ENCODE data around the gene MED26.

Gene MED26

DNA sequence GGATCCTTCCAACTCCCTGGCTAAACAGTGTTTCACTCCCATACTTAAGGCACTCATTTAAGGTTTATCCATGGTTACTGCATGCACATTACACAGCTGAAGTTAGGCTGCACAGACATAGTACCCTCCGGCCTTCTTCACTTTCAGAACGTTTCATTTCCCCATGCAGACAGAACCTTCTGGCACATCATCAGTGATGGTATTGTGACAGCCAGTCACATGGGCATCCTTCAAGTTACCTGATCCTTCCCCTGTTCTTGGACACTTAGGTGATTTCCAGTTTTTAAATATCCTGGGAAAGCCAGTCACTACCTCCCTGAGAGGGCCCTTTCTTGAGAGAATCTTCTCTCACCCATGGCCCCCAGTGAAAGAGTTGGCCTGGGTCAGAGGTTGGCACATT lies 22.8 kb upstream of the MED26 start:
- no peak for DNase-seq

DNA sequence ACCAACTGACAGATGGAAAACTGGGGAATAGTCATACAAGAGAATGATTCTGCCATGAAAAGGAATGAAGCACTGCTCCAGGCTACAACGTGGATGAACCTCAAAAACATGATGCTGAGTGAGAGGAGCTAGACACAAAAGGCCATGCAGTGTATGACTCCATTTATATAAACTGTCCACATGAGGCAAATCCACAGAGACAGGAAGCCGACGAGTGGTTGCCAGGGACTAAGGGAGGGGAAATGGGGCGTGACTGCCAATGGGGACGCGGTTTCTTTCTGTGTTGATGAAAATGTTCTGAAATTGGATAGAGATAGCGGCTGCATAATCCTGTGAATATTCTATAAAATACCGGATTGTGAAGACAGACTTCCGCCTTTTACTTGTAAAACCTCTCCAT lies 21.7 kb upstream of the MED26 start:
- DNase-seq: peak; percentile 59

DNA sequence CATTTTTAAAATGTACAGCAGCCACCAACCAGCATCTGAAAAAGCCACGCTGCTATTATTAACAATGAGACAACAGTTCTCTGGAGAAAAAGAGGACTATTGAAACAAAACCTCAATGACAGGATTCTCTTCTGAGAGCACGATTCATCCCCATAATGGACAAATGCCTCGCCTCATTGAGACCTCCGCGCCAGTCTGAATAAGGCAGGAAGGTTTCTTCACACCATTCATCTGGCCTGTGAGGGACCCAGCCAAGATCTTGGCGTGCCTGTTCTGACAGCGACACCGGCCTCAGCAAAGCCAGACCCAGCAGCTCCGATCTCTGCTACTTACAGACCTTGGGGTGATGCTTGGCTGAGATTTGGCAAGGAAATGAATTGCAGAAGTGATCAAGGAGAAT lies 17.1 kb upstream of the MED26 start:
- no peak for DNase-seq

DNA sequence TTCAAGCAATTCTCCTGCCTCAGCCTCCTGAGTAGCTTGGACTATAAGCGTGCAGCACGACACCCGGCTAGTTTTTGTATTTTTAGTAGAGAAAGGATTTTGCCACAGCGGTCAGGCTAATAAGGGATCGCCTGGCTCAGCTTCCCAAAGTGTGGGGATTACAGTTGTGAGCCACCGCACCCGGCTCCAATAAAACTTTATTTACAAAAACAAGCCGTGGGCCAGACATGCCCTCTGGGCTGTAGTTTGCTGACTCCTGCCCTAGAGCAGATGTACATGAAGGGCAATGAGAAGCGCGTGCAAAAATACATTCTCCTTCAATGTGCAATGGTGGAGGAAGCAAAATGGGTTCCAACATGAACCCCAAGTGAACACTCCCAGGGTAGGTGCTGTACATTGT lies 13.7 kb upstream of the MED26 start:
- DNase-seq: no peak

DNA sequence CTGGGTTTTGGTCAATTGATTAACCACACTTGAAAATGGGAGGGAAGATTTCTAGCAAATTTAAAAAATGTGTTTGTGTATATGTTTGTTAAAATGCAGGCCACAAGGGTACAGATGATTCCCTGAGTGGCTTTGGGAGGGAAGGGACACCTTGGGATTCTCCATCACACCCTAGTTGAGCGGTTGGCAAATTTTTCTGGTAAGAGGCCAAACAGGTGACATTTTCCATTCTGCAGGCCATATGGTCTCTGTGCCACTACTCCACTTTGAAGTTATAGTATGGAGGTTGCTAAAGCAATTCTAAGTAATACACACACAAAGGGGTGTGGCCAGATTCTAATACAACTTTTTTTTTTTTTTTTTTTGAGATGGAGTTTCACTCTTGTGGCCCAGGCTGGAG lies 12.9 kb upstream of the MED26 start:
- no peak for DNase-seq

DNA sequence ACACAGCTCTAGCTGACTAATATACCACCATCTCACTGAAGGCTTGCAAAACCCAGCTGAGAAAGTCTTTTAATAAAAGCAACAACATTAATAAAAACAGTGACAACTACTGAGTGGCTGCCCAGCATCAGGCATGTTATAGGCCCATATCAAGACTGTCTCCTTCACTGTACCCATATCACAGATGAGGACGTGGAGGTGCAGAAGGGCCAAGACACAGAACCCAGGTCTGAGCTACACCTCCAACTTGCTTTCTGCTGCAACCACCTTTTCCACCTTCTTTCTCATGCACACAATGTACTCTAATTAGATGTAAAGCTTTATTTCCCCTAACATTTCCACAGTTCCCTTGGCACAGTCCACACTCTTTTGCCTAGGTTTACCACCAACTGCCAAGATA lies 10.7 kb upstream of the MED26 start:
- DNase-seq: no peak

DNA sequence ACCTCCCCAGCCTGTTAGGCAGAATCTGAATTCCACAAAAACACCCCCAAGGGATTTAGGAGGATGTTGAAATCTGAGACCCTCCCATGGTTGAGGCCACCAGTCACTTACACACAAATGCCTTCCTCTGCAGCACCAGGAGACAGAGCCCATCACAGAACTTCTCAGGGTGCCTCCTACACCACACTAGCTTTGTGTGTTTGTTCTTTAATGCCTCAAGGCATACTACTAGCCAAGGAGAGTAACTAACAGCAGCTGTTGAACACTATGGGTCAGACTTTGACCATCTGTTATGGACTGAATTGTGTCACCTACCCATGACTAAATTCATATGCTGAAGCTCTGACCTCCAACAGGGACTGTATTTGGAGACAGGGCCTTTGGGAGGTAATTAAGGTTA lies 9.5 kb upstream of the MED26 start:
- DNase-seq: no peak

DNA sequence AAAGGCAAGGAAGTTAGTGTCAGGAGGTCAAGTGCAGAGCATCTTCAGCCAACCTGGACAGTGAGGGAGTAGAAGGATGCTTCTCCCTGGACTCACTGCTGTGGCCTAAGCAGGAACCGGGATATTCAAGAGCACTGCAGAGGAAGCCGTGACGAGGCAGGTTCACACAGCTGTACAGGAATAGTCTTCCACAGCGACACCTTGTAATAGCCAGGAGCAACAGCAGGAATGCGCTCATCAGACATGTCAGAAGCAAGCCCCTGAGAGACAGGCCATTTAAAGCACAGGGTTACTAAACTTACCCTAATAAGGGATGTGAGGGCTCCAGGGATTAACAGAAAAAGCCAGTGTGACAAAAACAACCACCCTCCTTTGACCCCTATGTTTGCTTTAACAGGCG lies 3.5 kb upstream of the MED26 start:
- DNase-seq: no peak

DNA sequence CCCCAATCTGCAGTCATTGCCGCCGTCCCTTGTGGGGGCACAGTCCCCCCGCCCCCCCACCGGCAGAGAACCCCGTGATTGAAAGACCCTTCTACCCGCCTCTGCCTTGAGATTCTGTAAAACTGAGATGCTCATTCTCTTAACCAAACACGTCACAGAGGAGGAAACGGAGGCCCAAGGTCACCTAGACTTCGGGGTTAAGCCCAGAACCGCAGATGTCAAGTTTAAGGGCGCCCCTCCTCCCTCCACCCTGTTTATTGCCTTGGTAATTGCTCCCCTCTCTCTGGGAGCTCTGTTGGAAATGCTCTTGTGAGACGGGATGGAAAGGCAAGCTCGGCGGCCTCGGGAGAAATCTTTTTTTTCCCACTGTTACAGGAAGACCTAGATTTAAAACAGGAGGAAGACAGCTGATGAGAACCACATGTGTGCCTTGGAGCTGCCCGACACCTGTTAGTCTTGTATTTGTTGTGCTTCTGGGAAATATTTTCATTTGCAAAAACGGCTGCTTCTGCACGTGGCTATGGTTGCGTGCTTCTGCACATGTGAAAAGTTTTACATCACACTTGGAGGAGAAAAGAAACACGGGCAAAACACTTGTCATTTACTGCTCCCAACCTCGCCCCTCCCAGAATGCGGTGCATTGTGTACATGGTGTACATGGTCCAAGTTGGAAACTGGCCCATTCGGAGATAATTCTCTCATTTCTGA lies 1.1 kb upstream of the MED26 start:
- DNase-seq: no peak

DNA sequence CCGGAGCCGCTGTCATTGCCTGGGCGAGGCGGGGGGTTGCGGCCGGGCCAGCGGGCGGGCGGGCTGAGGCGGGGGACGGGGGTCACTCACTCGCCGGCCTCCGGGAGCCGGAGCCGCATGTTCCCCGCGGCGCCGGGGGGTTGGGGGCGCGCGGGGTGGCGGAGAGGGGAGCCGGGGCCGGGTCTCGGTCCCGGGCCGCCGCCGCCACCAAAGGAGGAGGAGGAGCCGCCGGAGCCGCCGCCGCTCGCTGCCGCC lies 149 bp downstream of the MED26 start:
- no peak for DNase-seq

DNA sequence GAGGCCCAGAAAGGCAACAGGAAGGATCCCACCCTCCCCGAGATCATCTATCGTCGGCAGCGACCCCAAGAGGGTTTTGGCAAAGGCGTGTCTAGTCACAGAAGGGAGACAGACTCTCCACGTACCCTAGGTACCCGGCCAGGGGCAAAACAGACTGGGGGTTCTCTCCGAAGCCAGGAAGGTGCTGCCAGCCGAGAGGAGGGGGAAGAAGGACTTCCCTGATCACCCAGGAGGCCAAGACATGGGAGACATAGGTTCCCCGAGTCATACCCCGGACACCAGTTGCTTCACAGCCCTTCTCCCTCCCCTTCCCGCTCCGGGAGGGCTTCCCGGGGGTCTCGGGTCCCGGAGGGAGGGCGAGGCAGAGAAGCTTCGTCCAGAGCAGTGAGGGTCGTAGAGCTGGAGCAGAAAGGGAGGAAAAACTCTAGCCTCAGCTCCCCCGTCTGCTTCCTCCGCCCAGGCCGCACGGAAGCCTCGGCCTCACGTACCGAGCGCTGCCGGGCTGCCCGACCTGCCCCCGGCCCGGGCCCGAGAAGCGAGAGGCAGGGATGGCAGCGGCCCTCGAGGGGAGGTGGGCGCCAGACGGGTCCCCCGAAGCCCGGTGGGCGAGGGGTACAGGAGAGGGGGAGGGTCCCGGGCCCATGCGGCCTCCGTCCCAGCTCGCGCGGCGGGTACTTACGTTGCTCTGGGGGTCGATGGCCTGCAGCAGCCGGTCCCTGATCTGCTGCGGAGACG lies 644 bp downstream of the MED26 start:
- no peak for DNase-seq

DNA sequence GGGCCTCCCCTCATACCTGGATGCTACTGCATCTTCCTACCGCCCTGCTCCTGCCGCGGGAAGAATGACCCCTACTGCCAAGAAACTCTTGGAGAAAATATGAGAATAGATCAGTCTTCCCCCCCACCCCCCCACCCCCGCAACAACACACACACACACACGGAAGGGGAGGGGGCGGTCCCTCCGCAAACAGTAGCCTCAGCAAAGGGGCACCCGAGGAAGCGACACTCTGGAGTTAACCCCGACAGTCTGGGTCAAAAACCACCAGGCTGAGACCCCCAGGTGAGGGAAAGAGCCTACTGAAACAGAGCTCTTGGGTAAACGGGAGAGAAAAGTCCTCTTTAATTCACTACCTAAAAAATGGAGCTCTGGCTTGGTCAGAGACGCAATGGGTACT lies 1.2 kb downstream of the MED26 start:
- no peak for DNase-seq

DNA sequence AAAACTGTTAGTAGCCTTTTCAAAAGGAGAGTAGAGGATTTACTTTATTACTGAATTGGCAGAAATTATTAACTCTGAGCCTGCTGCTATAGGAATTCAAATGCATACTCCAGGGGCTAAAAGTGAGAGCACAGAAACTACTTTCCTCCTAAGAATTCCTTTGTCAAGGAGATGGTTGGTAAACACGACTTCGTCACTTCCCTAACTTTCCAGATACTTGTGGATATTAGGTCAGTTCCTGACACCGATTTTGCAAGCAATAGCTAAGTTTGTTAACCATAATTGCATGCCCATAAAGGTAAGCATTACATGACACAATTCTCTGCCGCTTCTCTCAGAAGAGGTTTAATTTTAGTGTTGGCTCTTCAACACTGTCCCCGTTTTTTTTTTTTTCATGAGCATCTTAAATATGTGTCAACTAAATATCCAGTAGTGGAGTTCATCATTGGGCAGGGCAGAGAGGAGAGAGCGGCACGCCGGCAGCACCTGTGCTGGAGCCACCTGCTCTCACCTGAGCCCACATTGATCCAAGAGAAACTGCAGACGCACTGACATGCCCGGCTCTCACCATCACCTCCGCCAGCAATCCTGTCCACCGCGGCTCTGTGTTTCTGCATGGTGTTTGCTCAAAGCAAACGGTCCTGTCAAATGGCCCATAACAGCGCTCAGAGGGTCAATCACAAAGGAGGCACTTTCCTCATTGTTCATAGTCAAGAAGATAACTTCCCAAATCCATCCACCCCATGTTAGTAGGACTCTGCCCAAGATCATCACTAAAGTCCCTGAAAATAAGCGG lies 2.6 kb downstream of the MED26 start:
- DNase-seq: no peak

DNA sequence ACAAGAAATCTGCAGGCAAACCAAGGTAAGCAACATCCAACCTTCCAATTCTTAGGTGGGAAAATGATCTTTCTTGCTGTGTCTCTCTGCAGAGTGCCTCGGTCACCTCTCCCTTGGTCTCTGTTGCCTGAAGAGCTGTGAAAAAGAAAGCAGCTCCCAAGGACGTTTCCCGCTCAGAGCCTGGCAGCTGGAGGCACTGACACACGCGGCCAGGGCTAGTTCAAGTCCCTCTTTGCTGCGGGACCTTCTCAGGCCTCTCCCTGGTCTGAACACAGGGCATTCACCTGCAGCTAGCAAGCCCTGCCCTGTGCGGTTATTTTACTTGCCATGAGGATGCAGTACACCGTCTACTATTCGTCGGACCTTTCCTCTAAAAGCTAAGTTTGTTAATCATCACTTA lies 3.8 kb downstream of the MED26 start:
- no peak for DNase-seq

DNA sequence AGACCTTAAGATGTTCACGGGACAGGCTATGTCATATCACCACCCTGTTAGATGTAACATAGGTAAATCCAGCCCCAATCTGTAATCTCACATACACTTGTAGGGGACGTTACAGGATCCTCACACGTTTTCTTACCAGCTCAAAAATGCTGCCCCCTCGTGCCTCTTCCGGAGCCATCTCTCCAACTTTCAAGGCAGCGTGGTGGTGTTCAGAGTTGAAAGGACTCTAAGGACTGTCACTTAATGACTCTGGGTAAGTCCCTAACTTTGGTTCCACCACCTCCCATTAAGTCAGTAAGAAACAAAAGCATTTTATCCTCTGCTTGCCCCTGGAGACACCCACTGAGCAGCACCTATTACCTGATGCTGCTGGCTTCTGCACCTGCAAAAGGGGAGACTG lies 4.4 kb downstream of the MED26 start:
- no peak for DNase-seq

DNA sequence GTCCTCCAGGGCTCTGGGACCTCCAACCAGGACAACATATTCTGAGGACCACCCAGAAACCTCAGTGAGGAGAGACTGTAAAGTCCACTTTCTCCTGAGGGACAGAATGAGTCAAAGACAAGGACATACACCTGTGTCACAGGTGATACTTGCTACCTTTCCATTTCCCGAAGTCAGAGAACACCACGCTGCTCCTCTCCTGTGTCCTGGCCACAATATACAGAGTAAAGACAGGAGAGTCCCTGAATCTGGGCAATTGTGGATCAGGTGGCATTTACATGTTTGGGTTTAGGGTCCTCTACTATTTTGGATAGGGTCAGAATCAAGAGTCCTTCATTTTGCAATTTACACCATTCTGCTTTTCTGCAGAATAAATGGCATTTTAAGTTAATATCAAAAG lies 4.9 kb downstream of the MED26 start:
- no peak for DNase-seq

DNA sequence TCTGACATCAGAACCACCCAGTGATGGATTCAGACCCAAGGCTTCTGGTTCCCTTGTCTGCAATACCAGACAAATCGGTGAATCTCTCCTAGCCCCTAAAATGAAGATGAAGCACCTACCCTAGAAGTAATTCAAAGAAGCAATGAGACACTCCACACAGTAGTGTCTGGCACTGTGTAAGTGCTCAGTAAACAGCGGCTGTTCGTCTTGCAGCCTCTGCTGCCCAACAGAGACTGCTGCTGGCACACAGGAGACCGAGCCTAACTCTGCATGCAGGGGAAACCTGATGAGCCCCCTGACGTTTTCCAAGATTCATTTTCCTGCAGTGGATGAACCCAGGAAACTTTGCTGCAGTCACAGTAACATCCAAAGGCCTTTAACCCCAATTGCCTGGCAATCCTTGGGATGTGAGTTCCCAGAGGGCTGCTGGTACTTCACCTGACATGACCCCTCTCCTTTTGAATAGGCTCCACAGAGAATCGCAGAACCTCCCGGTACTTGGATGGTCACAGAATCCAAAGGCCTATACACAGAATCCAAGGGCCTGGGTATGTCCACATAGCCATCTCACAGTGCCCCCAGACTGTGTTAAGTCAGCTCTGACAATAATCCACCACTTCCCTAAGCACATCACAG lies 6.7 kb downstream of the MED26 start:
- DNase-seq: no peak

DNA sequence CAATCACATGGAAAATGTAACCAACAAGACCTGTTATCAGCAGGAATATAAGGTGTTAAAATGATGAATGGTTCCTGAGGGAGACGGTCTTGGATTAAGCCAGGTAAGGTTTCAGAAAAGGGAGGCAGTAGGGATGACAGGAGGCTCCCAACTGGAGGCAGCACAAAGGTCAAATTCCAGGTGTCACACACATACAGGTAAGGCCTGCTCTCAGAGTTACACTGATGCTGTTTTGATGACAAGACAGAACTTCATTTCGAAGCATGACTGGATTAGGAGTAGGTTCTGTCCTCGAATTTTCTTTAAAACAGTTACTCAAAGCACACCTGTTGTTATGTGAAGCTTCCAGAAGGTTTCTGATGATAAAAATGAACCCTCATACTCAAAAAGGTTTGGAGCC lies 7.4 kb downstream of the MED26 start:
- DNase-seq: no peak

DNA sequence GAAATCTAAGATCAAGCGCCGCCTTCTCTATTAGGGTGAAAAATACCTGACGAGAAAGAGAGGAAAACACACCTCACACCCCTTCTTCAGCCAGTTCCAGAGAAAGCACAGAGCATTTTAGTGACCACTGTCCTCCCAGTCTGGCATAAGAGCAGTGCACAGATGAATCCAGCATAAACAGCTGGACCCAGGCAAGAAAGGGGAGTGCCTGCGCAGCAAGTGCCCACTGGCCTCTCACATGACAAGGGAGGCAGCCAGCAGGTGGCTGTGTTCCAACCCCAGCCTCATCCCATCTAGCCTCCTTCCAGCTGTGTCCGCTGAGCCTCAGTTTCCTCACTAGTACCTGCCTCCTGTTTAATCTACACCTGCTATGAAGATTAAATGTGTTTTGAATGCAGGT lies 8.0 kb downstream of the MED26 start:
- DNase-seq: no peak

DNA sequence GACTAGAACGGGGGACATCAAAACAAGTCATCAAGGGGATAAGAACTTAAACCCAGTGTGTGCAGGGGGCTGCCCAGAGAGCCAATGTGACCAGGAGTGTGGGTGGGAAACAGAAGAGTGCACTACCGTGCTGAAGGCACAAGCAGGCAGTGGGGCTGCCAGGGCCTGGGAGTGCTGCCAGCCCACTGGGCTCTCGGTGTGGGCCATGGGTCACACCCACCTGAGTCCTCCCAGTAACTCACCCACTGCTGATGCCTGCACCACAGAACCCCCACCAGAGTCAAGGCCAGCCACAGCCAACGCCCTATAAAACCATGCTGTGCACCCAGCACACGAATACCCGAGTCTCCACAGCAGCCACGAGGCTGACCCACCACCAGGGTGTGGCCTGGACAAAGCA lies 8.5 kb downstream of the MED26 start:
- no peak for DNase-seq

DNA sequence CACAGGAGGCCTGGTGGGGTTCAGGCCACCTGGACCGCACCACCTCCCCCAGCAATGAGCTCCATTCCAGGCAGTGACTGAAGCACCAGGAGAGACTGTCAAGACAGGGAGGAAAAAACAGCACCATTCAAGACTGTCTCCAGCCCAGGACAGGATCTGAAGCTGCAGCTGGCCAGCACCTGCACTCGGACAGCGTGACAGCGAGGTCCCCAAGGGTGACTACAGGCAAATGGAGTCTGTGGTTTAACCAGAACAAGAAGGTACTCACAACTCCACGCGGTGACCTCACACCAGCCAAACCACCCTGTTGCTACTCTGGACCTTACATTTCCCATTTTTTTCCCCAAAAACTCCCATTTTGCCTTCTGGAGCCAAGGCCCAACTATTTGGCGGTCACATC lies 9.8 kb downstream of the MED26 start:
- no peak for DNase-seq

DNA sequence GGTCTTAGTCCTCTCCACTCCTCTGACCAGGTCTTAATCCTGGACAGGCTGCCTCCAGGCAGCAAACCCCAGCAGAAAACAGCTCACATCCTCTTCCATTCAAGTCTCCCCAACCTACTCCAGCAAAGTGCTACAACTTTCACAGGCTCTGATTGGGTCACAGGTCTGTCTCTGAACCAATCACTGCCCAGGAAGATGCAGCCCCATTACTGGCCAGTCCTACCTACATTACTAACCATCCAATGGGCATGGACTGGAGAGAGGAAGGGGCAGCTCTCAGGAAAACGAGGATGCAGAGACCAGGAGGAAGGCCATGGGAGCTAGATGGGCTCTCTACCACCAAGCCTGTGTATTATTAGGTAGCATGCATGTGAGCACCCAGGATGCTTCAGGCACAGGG lies 12.2 kb downstream of the MED26 start:
- DNase-seq: no peak

DNA sequence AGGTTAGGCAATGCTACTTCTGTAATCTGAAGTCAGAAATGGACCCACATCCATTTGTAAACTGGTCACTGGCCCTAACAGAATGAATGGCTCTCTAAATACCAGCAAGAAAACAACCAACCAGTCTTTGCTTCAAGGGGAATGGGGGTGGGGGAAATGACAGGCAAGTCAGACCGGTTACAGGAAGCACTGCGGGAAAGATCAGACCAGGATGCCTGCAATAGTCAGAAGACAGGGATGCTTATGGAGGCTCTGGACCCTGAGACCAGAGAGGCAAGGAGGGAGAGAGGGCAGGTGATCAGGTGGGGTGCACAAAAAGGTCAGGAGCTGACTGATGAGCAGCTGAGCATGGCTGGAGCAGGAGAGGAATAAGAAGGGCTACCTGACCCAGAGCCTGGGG lies 13.1 kb downstream of the MED26 start:
- no peak for DNase-seq

DNA sequence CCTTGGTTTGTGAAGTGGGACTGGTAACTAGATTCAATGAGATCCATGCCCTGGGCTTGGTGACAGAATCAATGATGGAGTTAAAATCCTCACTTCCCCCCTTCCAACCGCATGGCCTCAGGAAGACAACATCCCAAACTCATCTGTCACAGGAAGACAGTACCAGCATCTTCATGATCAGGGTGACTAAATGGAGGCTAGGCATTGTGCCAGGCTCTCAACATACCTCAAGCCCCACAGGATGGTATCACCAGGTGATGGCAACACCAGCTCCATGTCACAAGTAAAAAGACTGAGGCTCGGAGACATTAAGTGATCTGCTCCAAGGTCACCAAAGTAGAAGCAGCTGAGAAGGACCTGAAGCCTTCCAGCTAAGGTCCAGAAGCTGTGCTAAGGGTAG lies 14.2 kb downstream of the MED26 start:
- no peak for DNase-seq

Data from NCI-H345 (cell line).